COR-L47 (cell line): ENCODE results near the gene FUT4.
"Not testable (repeated sequence)": the region's sequence is repeated elsewhere in the genome, so short reads cannot be mapped to it uniquely, and the experiment has no call there.

Source experiments
- DNase-seq: peaks from one replicate; lab custom pipeline; 2025; lab: John Stamatoyannopoulos, UW

The FUT4 gene

GRCh38 chr11:94567181-94567670, 23.5 kb downstream of the FUT4 start, which contains the start of gene PIWIL4:
Gene PIWIL4 (plus strand): TSS chr11:94567368. CDS start chr11:94567519, 151 bp downstream.
- no peak for DNase-seq

DNA sequence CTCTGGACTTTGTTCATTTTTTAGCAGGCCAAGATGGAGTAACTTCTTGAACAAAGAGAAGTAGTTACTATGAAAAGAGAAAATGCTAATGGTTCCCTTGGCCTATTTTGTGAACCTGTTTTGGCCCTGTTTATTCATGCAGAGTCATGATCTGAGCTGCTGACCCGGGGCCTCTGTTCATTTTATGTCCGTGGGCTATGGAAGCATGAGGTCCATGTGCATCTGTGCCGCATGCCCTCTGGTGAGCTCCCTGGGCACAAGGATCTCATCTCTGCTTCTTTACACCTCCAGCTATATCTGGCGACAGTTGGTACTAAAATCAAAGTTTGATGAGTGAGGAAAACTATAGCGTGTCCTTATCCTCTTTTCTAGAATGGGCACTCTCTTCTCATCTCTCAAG, 24.5 kb downstream of the FUT4 start:
- no peak for DNase-seq

GRCh38 chr11:94568717-94569116, 25.0 kb downstream of the FUT4 start:
- DNase-seq, result no peak

- DNase-seq, result not testable (repeated sequence)
These were observed 29.3 kb downstream of the FUT4 start for GRCh38 chr11:94572975-94573374.

- DNase-seq, result no peak
These were observed 30.7 kb downstream of the FUT4 start for GRCh38 chr11:94574193-94574961.

DNA sequence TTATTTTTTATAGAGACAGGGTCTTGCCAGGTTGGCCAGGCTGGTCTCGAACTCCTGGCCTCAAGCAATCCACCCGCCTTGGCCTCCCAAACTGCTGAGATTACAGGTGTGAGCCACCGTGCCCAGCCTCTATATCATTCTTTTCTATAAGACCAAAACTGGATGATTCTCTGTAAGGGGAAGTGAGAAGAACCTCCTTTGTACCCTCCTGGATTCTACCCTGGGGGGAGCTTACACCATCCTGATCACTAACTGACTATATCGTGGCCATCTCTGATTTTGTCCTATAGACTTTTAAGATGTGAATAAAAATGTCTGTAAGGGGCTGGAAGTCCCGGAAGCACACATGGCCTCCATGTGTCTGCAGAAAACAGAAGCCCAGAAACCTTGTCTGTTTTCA, 32.6 kb downstream of the FUT4 start:
- no peak for DNase-seq

GRCh38 chr11:94577841-94578240, 34.1 kb downstream of the FUT4 start:
- DNase-seq, result no peak

- DNase-seq, result no peak
These were observed 38.2 kb downstream of the FUT4 start for GRCh38 chr11:94581926-94582325.

- DNase-seq, result peak; percentile 48
These were observed 39.6 kb downstream of the FUT4 start for GRCh38 chr11:94583213-94583865.

DNA sequence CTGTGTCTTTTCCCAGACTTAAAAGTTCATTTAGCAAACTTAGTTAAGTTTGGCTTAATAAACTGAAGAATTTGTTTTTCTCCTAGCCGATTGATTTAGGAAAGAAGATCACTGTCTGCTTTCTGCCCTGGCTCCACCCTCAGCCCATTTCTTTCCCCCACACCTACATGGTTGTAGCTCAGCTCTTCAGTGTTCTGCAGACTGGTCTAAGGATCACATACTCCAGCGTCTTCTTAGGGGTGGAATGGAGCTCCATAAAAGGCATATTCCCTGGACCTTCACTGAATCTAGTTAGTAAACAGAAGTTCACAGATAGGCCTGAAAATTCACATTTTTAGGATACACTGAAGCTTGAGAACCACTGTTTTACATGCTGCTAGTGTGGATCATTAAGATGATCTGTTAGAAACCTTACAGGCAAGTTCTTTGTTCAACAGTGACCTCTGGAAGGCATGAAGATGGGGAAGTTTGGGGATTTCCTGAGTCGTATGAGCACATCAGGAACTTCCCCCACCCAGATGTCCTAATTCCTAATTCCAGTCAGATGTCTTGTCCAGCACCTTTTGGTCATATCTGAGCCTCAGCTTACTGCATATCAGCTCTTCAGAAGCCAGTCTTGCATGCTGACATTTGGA, 40.3 kb downstream of the FUT4 start:
- no peak for DNase-seq

- no peak for DNase-seq
These were observed 41.3 kb downstream of the FUT4 start for GRCh38 chr11:94584978-94585377.

GRCh38 chr11:94585399-94585798, 41.7 kb downstream of the FUT4 start:
- no peak for DNase-seq

GRCh38 chr11:94586546-94586945, 42.8 kb downstream of the FUT4 start:
- no peak for DNase-seq

GRCh38 chr11:94586978-94587377, 43.3 kb downstream of the FUT4 start:
- no peak for DNase-seq

DNA sequence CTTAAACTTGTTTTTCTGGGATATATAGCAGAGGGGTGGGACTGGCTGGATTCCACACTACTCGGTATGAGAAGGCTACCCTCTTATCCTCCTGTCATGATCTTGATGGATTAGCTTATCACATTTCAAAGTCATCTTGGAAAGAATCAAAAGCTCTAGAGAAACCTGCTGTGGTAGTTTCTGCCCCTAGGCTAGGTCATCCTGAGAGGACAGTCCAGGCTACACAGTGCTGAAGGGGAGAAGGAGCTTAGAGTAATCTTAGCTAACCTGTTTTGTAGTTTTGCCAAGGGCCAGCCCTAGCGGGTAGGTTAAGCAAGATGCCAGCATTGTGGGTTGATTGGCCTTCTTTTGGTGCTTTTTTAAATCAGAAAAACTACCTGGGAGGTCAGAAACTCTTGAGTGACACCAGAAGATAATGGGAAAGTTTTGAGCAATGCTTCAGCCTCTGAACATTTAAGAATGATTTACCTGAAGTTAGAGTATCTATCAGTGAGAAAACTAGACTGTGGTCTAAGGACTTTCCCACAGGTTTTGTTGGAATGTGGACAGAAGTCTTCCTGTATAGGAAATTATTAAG, 44.7 kb downstream of the FUT4 start:
- DNase-seq, result no peak

- no peak for DNase-seq
These were observed 46.8 kb downstream of the FUT4 start for GRCh38 chr11:94590352-94591041.

DNA sequence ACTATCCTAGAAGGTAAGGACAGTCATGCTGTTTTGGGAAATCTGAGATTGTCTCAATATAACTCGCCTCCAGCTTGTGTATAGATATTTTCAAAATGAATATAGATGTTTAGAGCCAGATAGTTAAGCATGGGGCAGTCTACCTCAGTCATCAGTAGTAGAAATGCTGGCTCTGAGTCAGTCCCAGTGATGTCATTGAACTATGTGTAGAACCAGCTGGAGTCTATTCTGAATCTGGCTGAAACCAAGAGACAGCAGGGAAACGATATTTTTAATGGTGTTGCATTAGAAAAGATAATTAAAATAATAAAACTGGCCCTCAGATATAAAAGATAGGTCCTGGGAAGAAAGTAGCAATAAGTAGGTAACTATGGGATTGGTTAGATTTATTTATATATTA, 49.3 kb downstream of the FUT4 start:
- no peak for DNase-seq

DNA sequence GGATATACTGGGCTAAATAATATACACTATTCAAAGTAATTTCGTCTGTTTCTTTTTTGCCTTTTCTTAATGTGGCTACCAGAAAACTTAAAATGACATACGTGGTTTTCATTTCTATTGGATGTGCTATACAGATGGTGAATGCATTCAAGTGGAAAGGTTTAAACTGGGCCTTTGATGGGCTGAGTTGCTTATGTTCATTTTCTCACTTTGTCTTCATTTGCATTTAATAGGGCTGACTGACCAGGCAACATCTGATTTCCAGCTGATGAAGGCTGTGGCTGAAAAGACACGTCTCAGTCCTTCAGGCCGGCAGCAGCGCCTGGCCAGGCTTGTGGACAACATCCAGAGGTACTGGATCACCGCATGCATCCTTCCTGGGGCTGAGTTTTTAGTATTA, 51.4 kb downstream of the FUT4 start:
- no peak for DNase-seq

- DNase-seq, result peak; percentile 13
These were observed 54.2 kb downstream of the FUT4 start for GRCh38 chr11:94597896-94598295.
